Skin epidermis (tissue), 12 donors: ENCODE results near the gene FNBP1.

Experiments
- H3K27ac ChIP-seq, 21 experiments: fragments of 200-600 bp; sonication (generic) in 11 of 21; one replicate each; pipeline ENCODE4 v1.5.0; 2020; ENCODE audit warnings: mild to moderate bottlenecking in 3 of 21, inconsistent platforms in 2 of 21, moderate library complexity in 2 of 21
- H3K4me3 ChIP-seq, 7 experiments: fragments of 200-600 bp; sonication (generic) in 2 of 7; one replicate each; pipeline ENCODE4 v1.5.0; 2020; ENCODE audit warnings: inconsistent platforms in 2 of 7, mild to moderate bottlenecking in 2 of 7, moderate library complexity in 1 of 7

The FNBP1 gene

DNA sequence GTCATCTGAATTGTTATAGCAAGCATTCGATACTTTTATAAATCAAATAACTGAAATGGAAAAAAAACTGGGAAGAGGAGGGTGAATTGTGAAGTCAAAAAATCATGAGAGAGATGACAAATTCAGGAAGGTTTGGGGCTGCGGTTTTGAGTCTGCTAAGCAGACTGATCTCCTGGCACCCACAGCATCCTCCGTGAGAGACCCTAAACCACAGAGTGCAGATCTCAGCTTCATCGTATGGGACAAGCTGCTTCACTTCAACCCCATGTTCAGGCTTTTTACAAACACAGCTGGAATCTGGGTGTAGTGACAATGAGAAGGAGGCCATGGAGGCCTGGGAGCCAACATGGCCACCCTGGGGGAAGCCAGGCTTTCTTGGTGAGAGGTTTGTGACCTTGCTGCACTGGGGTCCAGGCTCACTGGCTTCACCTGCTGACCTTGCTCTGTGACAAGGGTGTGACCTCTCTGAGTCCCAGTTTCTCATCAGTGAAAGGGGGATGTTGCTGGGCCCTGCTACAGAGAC lies 188.3 kb downstream of the FNBP1 start:
- peak overlapping the region in 1 of 21 experiments; percentile 42 for H3K27ac ChIP-seq
- no peak overlapping the region for H3K4me3 ChIP-seq

DNA sequence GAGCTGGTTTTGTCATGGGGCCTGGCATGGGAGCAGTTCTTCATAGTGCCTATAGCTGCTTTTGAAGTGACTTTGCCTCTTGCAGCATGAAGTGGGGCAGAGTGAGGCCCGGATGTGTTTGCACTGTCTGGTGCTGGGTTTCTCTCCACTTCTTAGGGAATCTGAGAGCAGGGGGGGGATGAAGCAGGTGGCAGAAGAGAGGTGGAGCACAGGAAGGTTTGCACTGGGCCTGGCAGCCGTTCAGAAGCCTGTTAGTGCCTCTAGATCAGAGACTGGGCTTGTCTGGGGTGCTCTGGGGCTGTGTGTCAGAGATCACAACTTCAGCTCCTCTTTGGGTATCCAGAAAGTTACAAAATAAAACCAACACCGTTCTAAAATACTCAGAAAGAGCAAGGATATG lies 189.4 kb downstream of the FNBP1 start:
- Histone ChIP-seq H3K27ac (no peak overlapping the region), H3K4me3 (no peak overlapping the region)

DNA sequence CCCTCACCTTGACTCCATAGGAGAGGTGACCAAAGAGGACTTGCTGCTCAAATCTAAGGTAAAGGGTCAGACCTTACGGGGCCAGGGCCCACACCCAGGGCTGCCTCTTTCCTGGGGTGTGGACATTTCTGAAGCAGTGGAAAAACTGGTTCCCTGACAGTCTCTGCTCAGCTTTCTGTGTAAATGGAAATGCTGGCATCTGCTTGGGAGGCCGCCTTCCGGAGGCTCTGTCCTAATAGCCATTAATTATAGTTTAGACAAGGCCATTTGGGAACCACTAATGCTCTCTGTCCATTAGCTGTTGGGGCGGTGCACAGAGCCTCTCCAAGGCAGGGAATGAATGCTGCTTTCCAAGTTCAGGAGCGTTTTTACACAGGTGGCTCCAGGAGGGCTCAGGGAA lies 190.4 kb downstream of the FNBP1 start:
- Histone ChIP-seq H3K4me3 (no peak overlapping the region), H3K27ac (peak overlapping the region in 1 of 21 experiments; percentile 4)

DNA sequence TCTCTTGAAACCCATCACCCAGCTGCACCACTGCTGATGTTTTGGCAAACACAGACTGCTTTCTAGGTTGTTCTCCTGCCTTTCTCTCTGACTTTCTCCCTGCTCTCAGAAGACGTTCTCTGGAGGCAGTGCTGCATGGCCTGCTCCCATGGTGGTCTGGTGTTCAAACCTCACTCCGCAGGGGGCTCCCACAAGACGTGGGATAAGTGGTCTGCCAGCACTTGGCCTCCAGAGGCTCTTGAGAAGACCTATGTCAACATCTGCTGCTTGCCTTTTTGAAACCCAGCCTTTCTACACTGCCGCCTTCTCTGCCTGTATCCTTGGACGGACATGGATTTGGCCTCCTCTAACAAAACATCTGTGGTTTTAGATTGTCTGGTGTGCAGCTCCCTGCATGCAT lies 191.2 kb downstream of the FNBP1 start:
- Histone ChIP-seq H3K27ac (no peak overlapping the region), H3K4me3 (no peak overlapping the region)

DNA sequence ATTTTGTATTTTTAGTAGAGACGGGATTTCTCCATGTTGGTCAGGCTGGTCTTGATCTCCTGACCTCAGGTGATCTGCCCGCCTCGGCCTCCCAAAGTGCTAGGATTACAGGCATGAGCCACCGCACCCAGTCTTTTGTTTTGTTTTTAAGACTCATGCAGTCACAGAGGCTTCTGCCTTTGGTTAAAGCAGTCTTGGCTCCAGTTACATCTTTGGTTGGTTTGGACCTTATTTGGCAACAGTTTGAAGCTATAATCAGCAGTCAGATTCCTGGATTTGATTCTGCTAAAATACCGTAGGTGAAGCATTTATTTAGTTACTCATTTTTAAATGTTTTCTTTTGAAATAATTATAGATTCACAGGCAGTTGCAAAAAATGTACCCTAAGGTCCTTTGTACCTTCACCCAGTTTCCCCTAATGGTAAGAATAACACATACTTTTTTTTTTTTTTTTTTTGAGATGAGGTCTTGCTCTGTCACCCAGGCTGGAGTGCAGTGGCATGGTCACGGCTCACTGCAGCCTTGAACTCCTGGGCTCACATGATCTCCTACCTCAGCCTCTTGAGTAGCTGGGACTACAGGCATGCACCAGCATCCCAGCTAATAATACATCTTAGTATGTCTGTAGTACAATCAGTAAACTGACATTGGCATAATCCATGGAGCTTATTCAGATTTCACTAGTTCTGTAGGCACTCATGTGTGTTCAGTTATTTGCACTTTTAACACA lies 192.0 kb downstream of the FNBP1 start:
- H3K4me3 ChIP-seq, result no peak overlapping the region
- H3K27ac ChIP-seq, result no peak overlapping the region

DNA sequence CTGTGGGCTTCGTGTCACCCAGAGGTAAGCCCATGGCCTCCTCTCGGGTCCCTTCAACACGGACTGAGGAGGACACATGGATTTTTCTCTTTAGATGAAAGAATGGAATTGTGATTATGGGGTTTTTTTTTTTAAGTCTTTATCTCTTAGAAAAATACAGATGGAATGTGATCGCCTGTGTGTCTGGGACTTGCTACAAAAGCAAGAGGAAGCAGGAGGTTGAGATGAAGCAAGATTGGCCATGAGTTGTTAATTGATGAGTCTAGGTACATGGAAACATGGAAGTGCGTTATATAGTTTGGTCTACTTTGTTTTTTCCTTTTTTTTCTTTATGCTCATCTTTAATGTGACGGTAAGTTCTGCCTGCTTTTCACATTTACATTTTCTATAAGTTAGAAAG lies 193.1 kb downstream of the FNBP1 start:
- Histone ChIP-seq H3K27ac (no peak overlapping the region), H3K4me3 (no peak overlapping the region)

DNA sequence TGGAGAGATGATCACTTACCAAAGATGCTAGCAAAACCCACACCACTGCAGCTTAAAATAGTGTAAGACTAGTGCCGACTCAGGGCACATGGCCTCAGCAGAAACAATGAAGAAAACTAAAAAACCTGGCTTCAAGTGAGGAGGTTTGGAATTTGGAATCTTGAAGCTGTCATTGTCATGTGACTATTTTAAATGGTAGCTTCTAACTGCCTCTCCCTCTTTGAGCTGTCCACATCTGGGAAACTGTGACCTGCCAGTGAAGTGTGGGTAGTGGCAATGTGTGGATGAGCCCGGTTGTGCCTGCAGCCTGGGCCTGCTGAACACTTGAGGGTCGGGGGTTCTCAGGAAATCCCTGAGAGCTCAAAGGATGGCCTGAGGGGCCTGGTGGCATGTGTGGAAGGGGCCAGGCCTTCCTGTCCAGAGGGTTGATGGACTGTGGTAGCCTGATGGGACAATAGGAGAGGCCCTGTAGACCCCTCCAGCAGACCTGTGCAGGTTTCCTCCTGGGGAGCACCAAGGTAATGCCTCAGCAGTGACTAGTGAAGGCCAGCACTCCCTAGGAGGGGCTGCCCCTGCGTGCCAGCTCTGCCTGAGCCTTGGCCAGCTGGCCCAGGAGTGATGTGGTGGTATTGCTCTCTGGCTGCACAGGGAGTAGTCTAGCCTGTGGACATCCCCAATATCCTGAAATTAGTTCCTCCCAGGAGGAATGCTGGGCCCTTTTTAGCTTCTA lies 194.1 kb downstream of the FNBP1 start:
- H3K4me3 ChIP-seq, result no peak overlapping the region
- H3K27ac ChIP-seq, result no peak overlapping the region

DNA sequence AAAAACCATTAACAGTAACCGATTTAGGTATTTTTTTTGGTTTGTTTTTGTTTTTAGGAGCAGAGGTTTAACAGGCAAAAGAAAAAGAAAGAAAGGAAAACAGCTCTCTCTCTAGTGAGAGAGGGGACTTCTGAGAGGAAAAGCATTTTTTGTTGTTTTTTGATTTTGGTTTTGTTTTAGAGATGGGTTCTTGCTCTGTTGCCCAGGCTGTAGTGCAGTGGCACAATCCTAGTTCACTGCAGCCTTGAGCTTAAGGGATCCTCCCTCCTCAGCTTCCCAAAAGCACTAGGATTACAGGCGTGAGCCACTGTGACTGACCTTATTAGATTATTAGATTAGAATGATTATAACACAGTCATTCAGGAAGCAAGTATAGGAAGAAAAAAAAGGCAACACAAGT lies 197.6 kb downstream of the FNBP1 start:
- peak overlapping the region in 3 of 21 experiments; percentile 22 to 24 (median 24) for H3K27ac ChIP-seq
- no peak overlapping the region for H3K4me3 ChIP-seq

DNA sequence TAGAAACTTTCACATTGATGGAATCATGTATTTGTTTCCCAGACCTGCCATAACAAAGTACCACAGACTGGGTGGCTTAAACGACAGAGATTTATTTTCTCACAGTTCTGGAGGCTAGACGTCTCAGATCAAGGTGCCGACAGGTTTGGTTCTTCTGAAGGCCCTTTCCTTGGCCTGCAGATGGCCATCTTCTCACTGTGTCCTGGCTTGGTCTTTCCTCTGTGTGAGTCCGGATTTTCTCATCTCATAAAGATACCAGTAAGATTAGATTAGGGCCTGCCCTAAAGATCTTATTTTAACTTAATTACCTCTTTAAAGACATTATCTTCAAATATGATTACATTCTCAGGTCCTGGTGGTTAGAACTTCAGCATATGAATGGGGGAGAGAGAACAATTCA lies 201.9 kb downstream of the FNBP1 start:
- H3K27ac ChIP-seq, result no peak overlapping the region
- no peak overlapping the region for H3K4me3 ChIP-seq

DNA sequence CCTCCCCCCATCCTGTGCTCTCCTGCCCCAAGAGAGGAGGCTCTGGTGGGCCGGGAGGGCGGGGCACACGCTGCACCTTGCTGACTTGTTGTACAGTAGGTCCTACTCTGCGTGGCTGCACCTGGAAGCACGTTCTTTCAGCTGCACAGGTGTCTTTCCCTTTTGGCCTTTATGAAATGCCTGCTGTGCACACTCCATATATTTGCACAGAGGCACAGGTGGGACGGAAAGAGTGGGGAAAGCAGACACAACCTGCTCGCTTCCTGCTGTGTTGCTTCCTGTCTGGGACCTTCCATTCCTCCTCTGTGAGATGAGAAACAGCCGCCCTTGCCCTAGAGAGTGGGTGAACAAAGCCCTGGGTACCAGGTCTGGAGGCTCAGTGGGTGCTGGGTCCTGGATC lies 203.0 kb downstream of the FNBP1 start:
- H3K27ac ChIP-seq, result peak overlapping the region in 5 of 21 experiments; percentile 9 to 39 (median 32)
- no peak overlapping the region for H3K4me3 ChIP-seq

DNA sequence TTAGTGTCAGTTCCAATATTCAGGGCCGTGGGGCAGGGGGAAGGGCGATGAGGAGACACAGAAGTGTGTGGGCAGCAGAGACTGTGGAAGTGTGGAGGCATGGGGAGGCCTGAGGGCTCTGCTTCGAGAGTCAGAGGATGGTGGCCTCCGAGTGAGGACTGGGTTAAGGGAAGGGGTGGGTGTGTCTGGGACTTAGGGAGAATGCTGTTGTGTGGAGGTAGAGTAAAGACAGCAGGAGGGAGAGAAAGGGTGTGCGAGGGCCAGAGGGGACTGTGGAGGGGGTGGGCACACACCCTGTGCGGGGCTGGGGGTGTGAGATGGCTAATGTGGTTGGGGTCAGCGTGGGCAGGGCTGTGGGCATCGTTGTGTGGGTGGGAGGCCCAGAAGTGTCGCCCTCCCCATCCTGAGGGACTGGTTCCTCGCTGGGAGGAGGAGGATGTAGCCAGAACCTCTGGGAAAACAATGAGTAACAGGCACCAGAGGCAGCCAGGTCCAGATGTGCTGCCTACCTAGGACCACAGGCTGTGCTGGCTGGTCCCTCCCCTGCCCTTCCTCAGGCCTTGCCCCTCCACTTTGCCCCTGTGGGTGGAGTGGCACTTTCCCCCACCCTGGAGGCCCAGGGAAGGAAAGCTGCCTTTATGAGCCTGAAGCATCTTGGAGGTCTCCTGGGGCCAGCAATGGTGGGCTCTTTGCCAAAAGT lies 203.5 kb downstream of the FNBP1 start:
- no peak overlapping the region for H3K4me3 ChIP-seq
- H3K27ac ChIP-seq, result peak overlapping the region in 6 of 21 experiments; percentile 9 to 39 (median 30)

DNA sequence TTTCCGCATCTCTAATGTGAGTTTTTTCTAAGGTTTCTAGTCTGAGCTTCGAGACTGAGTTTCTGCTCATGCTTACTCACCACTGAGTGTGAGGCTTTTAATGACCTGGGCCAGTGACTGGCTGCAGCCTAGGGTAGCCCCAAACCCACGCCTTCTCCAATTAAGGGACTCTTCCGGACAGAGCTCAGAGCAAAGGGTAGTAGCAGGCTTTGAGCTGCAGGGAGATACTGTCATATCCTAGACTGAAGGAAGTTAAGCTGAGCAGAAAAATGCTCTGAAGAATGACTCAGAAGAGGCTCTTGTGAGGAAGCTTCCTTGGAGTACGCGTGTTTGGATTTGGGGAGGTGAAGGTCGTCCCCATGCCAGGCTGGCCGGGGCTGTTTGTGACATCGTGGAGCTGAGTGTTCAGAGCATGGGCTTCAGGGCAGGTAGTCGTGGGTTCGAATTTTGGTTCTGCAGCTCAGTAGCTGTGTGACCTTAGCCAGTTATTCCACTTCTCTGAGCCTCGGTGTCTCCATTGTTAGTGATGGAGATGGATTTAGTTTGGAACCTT lies 204.2 kb downstream of the FNBP1 start:
- H3K27ac ChIP-seq, result peak overlapping the region in 1 of 21 experiments; percentile 37
- H3K4me3 ChIP-seq, result no peak overlapping the region
